ENCODE data around the gene BOLA2B. TPM values are rescaled to one million over a fixed set of nuclear protein-coding genes. Genes with fewer than 3 reads are reported as not detected.

The BOLA2B gene
- total RNA-seq, 1 donor from 2014 or later: 90.4 TPM

- Mint-ChIP-seq H3K27me3 (ENCODE audit: insufficient read depth, low read depth) (peaks cover 8% of the 10 kb centered on the region), H3K4me3 (no peak overlapping the region), H3K27ac (no peak overlapping the region), H3K9me3 (no peaks in the 10 kb centered on the region), H3K36me3 (no peaks in the 10 kb centered on the region), H3K4me1 (peaks cover 11% of the 10 kb centered on the region)
- H3K36me3 ChIP-seq: no peaks in the 10 kb centered on the region
- TF ChIP-seq CTCF (IDR thresholded peaks at IDR 0.05) (no peak), EZH2 (IDR thresholded peaks at IDR 0.05) (no peak), EZH2phosphoT487 (IDR thresholded peaks at IDR 0.05) (no peak)
- H3K9me3 ChIP-seq (ENCODE audit: low read depth): no peaks in the 10 kb centered on the region
- H4K20me1 ChIP-seq (ENCODE audit: low read depth): peaks cover 9% of the 10 kb centered on the region
- H3K9ac ChIP-seq: no peak overlapping the region
- no peak overlapping the region for H2AFZ ChIP-seq (replicated peaks)
- no peaks in the 10 kb centered on the region for H3K79me2 ChIP-seq (ENCODE audit: low read depth)
- H3K4me1 ChIP-seq: peaks cover 2% of the 10 kb centered on the region
- no peak overlapping the region for H3K27ac ChIP-seq
- no peak overlapping the region for H3K4me3 ChIP-seq
- no peak for DNase-seq (ENCODE audit: low spot score)
- no peak overlapping the region for H3K4me2 ChIP-seq
- peaks cover 10% of the 10 kb centered on the region for H3F3A ChIP-seq (ENCODE audit: low read depth)
- H3K27me3 ChIP-seq: peaks cover 29% of the 10 kb centered on the region
Measured at GRCh38 chr16:30186444-30186781, 7.1 kb downstream of the BOLA2B start.

GRCh38 chr16:30185683-30186421 is 7.6 kb downstream of the BOLA2B start:
- H3K4me1 Mint-ChIP-seq: peaks cover 11% of the 10 kb centered on the region
- no peak overlapping the region for H2AFZ ChIP-seq (replicated peaks)
- H3K9me3 Mint-ChIP-seq: no peaks in the 10 kb centered on the region
- H3K4me3 Mint-ChIP-seq: no peak overlapping the region
- H3K36me3 ChIP-seq: no peaks in the 10 kb centered on the region
- no peak overlapping the region for H3K4me3 ChIP-seq
- no peak overlapping the region for H3K9ac ChIP-seq
- no peak overlapping the region for H3K27ac ChIP-seq
- H3K27me3 Mint-ChIP-seq (ENCODE audit: insufficient read depth, low read depth): peaks cover 8% of the 10 kb centered on the region
- peaks cover 2% of the 10 kb centered on the region for H3K4me1 ChIP-seq
- TF ChIP-seq EZH2phosphoT487 (IDR thresholded peaks at IDR 0.05): no peak
- no peak for TF ChIP-seq EZH2 (IDR thresholded peaks at IDR 0.05)
- TF ChIP-seq CTCF (IDR thresholded peaks at IDR 0.05): no peak
- H3K9me3 ChIP-seq (ENCODE audit: low read depth): no peaks in the 10 kb centered on the region
- no peak overlapping the region for H3K27ac Mint-ChIP-seq
- no peak overlapping the region for H3K4me2 ChIP-seq
- peaks cover 9% of the 10 kb centered on the region for H4K20me1 ChIP-seq (ENCODE audit: low read depth)
- no peak for DNase-seq (ENCODE audit: low spot score)
- H3K27me3 ChIP-seq: peaks cover 35% of the 10 kb centered on the region
- no peaks in the 10 kb centered on the region for H3K36me3 Mint-ChIP-seq
- H3F3A ChIP-seq (ENCODE audit: low read depth): peaks cover 10% of the 10 kb centered on the region
- H3K79me2 ChIP-seq (ENCODE audit: low read depth): no peaks in the 10 kb centered on the region

- peaks cover 9% of the 10 kb centered on the region for H4K20me1 ChIP-seq (ENCODE audit: low read depth)
- TF ChIP-seq EZH2 (IDR thresholded peaks at IDR 0.05) (no peak), CTCF (IDR thresholded peaks at IDR 0.05) (no peak), EZH2phosphoT487 (IDR thresholded peaks at IDR 0.05) (no peak)
- Mint-ChIP-seq H3K36me3 (no peaks in the 10 kb centered on the region), H3K9me3 (no peaks in the 10 kb centered on the region), H3K27me3 (ENCODE audit: insufficient read depth, low read depth) (peaks cover 8% of the 10 kb centered on the region), H3K4me3 (peak overlapping the region; percentile 77), H3K4me1 (peaks cover 11% of the 10 kb centered on the region), H3K27ac (no peak overlapping the region)
- H3K4me1 ChIP-seq: peaks cover 2% of the 10 kb centered on the region
- DNase-seq (ENCODE audit: low spot score): no peak
- no peaks in the 10 kb centered on the region for H3K79me2 ChIP-seq (ENCODE audit: low read depth)
- H3K9ac ChIP-seq: no peak overlapping the region
- H3K27me3 ChIP-seq: peaks cover 41% of the 10 kb centered on the region
- H3K9me3 ChIP-seq (ENCODE audit: low read depth): no peaks in the 10 kb centered on the region
- no peaks in the 10 kb centered on the region for H3K36me3 ChIP-seq
- no peak overlapping the region for H3K27ac ChIP-seq
- no peak overlapping the region for H3K4me2 ChIP-seq
- peaks cover 10% of the 10 kb centered on the region for H3F3A ChIP-seq (ENCODE audit: low read depth)
- H3K4me3 ChIP-seq: no peak overlapping the region
- H2AFZ ChIP-seq (replicated peaks): no peak overlapping the region
Measured at GRCh38 chr16:30184891-30185682, 8.4 kb downstream of the BOLA2B start.
